Upper lobe of left lung (tissue), 4 donors: ENCODE results near the gene PLCG2.

Experiments
- CTCF ChIP-seq, 6 experiments: fragments of 450-650 bp in 4 of 6; fragments of 200-600 bp in 2 of 6; sonication (generic) in 2 of 6; IDR thresholded peaks; one replicate each; pipeline ENCODE4 v1.5.1; 2016 to 2019; ENCODE audit warnings: antibody characterized with exemption in 6 of 6
- POLR2AphosphoS5 ChIP-seq, 2 donors: sonication (generic); formaldehyde crosslinking; IDR thresholded peaks; one replicate each; pipeline ENCODE4 v1.5.1; 2017; ENCODE audit warnings: antibody characterized with exemption in 2 of 2

GRCh38 chr16:81843243-81843582 lies 64.1 kb downstream of the PLCG2 start:
- TF ChIP-seq CTCF (IDR thresholded peaks at IDR 0.05) (no peak), POLR2AphosphoS5 (IDR thresholded peaks at IDR 0.05) (no peak)
